ENCODE results near the gene EMILIN1. TPM values are rescaled to one million over a fixed set of nuclear protein-coding genes. Genes with fewer than 3 reads are reported as not detected.

Gene EMILIN1
- total and polyA plus RNA-seq, 2 experiments from 2014 or later = 3.2 to 15.4 TPM

- Histone ChIP-seq H3F3A (replicated peaks; ENCODE audit: low read depth) (peaks cover 9% of the 10 kb centered on the region; the same call in 1 of the 2 replicates), H3K4me1 (ENCODE audit: insufficient read depth) (peaks cover 19% of the 10 kb centered on the region), H2AFZ (peak overlapping the region; percentile 81; the same call in 1 of the 2 replicates), H3K27ac (ENCODE audit: low read depth) (peak overlapping the region; percentile 78; the same call in 1 of the 2 replicates), H3K79me2 (replicated peaks; ENCODE audit: insufficient read depth) (peaks cover 19% of the 10 kb centered on the region), H3K9me2 (ENCODE audit: insufficient read depth) (no peaks in the 10 kb centered on the region), H3K4me3 (peak overlapping the region; percentile 100), H3K27me3 (ENCODE audit: insufficient read depth) (no peaks in the 10 kb centered on the region), H3K36me3 (ENCODE audit: insufficient read depth) (peaks cover 3% of the 10 kb centered on the region; the same call in 1 of the 2 replicates), H4K20me1 (replicated peaks; ENCODE audit: insufficient read depth) (peaks cover 13% of the 10 kb centered on the region), H3K4me2 (peak overlapping the region; percentile 99)
- peak overlapping the region; percentile 81 for H3K27ac Mint-ChIP-seq
- H3K27me3 Mint-ChIP-seq (ENCODE audit: insufficient read depth, low read depth, poor library complexity) = peaks cover 20% of the 10 kb centered on the region
- H3K4me1 Mint-ChIP-seq = peaks cover 15% of the 10 kb centered on the region
- TF ChIP-seq STAT1 (IDR thresholded peaks at IDR 0.05; ENCODE audit: unreplicated experiment) = no peak
- H3K4me3 Mint-ChIP-seq = peak overlapping the region; percentile 99
- no peaks in the 10 kb centered on the region; the same call in 2 of the 3 replicates for H3K9me3 Mint-ChIP-seq
- DNase-seq (ENCODE audit: low spot score) = no peak
- no peak for ATAC-seq
- H3K36me3 Mint-ChIP-seq (ENCODE audit: low read depth) = peaks cover 37% of the 10 kb centered on the region
These were observed 7.7 kb upstream of the EMILIN1 start for GRCh38 chr2:27070653-27071276.

DNA sequence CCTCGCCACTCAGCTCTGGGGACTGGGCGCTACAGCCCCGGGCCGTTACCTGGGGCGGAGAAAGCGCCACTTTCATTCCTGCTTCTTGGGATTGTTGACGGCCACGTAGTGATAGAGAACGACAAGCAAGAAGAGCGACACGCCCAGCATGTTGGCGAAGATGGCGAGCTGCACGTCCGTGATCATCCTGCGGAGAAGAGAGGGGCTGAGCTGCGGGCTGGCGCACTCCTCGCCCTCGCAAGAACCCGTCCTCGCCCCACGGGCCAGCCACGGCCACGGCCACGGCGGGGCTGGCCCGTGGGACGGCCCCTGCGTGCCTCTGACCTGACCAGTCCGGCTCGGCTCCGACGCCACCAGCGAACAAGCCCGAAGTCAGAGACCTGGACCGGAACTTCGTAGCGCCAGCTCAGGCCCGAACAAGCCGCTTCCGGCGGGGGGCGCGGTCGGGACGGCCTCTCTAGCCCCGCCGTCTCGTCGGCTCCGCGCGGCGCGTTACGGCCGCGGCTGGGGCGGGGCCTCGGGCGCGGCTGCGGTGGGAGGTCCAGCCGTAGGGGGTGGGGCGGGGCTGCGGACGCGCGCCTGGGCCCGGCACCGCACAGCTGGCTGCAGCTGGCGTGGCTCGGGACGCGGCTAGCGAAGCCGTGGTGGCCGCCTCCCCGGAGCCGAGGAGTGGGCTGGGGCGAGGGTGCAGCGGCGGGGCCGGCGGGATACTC is 7.0 kb upstream of the EMILIN1 start, which contains the start of gene OST4:
TSS of gene OST4 (minus strand) at position 378 of the 713 bp plus-strand sequence.
- Histone ChIP-seq H4K20me1 (replicated peaks; ENCODE audit: insufficient read depth) (peaks cover 8% of the 10 kb centered on the region), H3K4me1 (ENCODE audit: insufficient read depth) (peaks cover 19% of the 10 kb centered on the region), H3K9me2 (ENCODE audit: insufficient read depth) (no peaks in the 10 kb centered on the region), H3K27me3 (ENCODE audit: insufficient read depth) (no peaks in the 10 kb centered on the region), H3F3A (replicated peaks; ENCODE audit: low read depth) (peaks cover 7% of the 10 kb centered on the region; the same call in 1 of the 2 replicates), H3K4me3 (peak within 1 kb of the TSS; percentile 100), H2AFZ (peak within 1 kb of the TSS; percentile 92), H3K36me3 (ENCODE audit: insufficient read depth) (peaks cover 3% of the 10 kb centered on the region; the same call in 1 of the 2 replicates), H3K79me2 (replicated peaks; ENCODE audit: insufficient read depth) (peaks cover 19% of the 10 kb centered on the region), H3K27ac (ENCODE audit: low read depth) (peak within 1 kb of the TSS; percentile 95), H3K4me2 (peak within 1 kb of the TSS; percentile 99)
- TF ChIP-seq STAT1 (IDR thresholded peaks at IDR 0.05; ENCODE audit: unreplicated experiment) = no peak
- TF ChIP-seq JUNB (IDR thresholded peaks at IDR 0.05; ENCODE audit: unreplicated experiment) = no peak
- TF ChIP-seq ZNF114 (CRISPR knock-in tag; IDR thresholded peaks at IDR 0.05) = no peak
- TF ChIP-seq POLR2AphosphoS5 (IDR thresholded peaks at IDR 0.05; ENCODE audit: low read depth) = peak; percentile 86
- peak; percentile 83 for TF ChIP-seq CREB1 (CRISPR knock-in tag; IDR thresholded peaks at IDR 0.05; ENCODE audit: low read depth)
- no peak for TF ChIP-seq CTCF (conservative IDR thresholded peaks at IDR 0.05; ENCODE audit: low read depth in 2 of 2)
- TF ChIP-seq NANOG (IDR thresholded peaks at IDR 0.05; ENCODE audit: borderline replicate concordance) = no peak
- no peak for TF ChIP-seq EZH2 (IDR thresholded peaks at IDR 0.05; ENCODE audit: low read depth, unreplicated experiment)
- TF ChIP-seq, protein P1, sequence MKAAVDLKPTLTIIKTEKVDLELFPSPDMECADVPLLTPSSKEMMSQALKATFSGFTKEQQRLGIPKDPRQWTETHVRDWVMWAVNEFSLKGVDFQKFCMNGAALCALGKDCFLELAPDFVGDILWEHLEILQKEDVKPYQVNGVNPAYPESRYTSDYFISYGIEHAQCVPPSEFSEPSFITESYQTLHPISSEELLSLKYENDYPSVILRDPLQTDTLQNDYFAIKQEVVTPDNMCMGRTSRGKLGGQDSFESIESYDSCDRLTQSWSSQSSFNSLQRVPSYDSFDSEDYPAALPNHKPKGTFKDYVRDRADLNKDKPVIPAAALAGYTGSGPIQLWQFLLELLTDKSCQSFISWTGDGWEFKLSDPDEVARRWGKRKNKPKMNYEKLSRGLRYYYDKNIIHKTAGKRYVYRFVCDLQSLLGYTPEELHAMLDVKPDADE (IDR thresholded peaks at IDR 0.05) = peak; percentile 72
- peaks cover 15% of the 10 kb centered on the region for H3K4me1 Mint-ChIP-seq
- H3K27ac Mint-ChIP-seq = peak within 1 kb of the TSS; percentile 88
- peak; percentile 84 for ATAC-seq
- peaks cover 32% of the 10 kb centered on the region for H3K36me3 Mint-ChIP-seq (ENCODE audit: low read depth)
- peak within 1 kb of the TSS; percentile 99 for H3K4me3 Mint-ChIP-seq
- DNase-seq (ENCODE audit: low spot score) = peak; percentile 97
- H3K9me3 Mint-ChIP-seq = no peaks in the 10 kb centered on the region; the same call in 2 of the 3 replicates
- H3K27me3 Mint-ChIP-seq (ENCODE audit: insufficient read depth, low read depth, poor library complexity) = peaks cover 17% of the 10 kb centered on the region

Data from GM23338 (cell line).